Fibroblast of skin of abdomen (primary cell): ENCODE measurements around the gene ATP5F1E. TPM values are rescaled to one million over a fixed set of nuclear protein-coding genes. Genes with fewer than 3 reads are reported as not detected.

Experiments
- DNase-seq: peaks from one replicate; pipeline ENCODE4 v3.0.0-alpha.2; 2013
- polyA plus RNA-seq, 2 experiments: library from polyadenylated mRNA; unstranded; fragments of 120-200 nt; gene quantifications; one replicate each; pipeline ENCODE4 v1.2.1, GENCODE V29; 2013; ENCODE audit not compliant: insufficient read length in 2 of 2

Gene ATP5F1E
- 212 TPM for polyA plus RNA-seq (2013, experiment 1 of 2; ENCODE audit: insufficient read length)
- polyA plus RNA-seq (2013, experiment 2 of 2; ENCODE audit: insufficient read length) = 224 TPM

GRCh38 chr20:59032023-59032712 is at the start of gene ATP5F1E:
TSS of gene ATP5F1E (minus strand) at chr20:59032335. CDS start at chr20:59032251, 84 bp downstream.
- DNase-seq = peak; percentile 96

DNA sequence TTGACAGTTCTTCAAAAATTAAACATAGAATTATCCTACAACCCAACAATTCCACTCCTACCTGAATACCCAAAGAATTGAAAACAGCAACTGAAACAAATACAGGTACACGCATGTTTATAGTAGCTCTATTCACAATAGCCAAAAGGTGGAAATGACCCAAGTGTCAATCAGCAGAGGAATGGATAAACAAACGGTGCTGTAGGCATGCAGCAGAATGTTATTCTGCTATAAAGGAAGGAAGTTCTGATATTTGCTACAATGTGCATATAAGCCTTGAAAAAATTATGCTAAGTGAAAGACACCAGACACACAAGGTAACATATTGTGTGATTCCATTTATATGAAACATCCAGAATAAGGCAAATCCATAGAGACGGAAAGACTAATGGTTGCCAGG is 48.9 kb upstream of the ATP5F1E start:
- DNase-seq = no peak

DNA sequence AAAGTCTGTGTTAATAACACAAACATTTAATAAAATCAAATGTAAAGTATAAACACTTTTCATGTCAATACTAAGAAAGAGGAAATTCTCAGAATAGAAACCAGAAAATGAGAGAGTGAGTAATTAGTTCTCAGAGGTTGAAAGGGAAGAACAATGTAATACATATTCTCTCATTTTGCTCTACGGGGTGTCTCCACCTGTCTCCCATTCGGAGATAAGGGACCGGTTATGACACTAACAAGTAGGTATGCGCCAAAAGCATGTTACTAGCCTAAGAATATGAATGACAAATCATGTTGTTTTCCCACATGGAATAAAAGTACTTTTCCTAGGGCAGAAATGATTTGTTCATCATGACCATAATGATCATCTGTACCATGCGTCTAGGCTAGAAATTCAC is 46.1 kb upstream of the ATP5F1E start:
- DNase-seq = no peak

DNA sequence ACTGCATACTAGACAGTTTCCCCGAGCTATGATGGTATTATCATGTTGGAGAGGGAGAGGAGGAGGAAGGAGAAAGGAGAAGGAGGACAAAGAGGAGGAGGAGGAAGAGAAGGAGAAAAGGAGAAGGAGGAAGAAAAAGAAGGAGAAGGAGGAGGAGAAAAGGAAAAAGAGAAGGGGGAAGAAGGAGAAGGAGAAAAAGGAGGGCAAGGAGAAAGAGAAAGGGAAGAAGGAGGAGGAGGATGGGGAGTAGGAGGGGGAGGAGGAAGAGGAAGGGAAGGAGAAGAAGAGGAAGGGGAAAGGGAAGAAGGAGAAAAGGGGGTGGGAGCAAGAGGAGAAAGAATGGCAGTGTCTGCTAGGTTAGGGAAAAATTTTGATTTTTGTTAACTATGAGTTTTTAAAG is 45.6 kb upstream of the ATP5F1E start:
- DNase-seq = no peak

DNA sequence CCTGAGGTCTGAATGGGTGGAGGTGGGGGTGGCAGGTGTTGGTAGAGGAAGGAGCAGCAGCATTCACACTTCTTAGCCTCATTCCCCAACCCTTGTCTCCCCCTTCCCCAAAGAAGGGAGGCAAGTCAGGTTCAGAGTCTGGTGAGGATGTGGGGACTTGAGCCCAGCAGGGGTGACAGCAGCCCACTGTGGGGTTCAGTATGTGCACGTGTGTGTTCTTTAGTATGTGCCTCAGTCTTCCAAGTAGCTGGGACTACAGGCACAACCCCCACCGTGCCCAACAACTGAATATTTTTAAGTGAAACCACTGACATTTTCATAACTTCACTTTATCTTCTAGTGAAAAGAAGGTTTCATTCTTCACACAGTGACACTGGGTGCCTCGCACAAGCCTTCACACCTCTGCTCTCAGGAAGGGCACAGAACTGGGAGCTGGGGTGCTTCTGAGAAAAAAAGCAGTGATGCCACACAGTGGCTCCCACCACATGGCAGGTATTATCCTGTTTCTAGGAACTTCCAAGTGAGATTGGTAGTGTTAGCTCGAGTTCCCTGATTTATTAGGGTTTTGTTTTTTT is 43.9 kb upstream of the ATP5F1E start:
- no peak for DNase-seq

DNA sequence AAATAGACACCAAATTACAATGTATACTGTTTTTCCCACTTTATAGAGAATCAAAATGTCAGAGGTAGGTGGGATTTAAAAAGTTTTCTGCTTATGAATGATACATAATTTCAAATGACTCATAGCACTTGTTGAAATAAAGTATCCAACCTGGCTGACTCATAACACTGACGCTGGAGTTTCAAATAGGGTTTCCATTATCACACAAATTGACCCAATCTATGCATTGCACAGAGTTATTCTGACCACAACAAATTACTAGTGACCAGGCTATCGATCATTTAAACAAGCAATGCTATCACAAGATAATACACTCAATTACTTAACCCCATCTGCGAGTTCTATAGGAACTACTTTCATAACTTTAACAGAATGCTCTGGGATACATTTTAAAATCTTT is 42.3 kb upstream of the ATP5F1E start:
- DNase-seq = peak; percentile 45

- no peak for DNase-seq
Measured at GRCh38 chr20:59073582-59073981, 41.4 kb upstream of the ATP5F1E start.

GRCh38 chr20:59071216-59071615 is 39.1 kb upstream of the ATP5F1E start:
- DNase-seq = no peak

DNA sequence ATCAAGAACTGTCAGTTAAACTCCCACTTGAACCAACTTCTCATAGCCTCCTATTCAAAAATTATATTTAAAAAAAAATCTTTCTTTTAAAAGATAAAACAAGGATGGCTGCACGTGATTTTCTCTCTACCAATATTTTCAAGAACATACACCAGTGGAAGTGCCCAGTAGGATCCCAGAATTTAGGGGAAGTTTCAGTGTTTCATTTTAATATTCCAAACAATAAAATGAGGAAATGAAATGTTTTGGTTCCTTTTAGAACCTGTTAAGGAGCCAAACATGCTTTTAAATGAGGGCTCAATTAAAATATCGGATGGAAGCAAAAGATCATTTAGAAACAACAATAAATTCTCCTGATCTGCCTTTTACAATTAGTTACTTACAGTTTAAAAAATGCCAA is 36.9 kb upstream of the ATP5F1E start:
- DNase-seq = no peak

DNA sequence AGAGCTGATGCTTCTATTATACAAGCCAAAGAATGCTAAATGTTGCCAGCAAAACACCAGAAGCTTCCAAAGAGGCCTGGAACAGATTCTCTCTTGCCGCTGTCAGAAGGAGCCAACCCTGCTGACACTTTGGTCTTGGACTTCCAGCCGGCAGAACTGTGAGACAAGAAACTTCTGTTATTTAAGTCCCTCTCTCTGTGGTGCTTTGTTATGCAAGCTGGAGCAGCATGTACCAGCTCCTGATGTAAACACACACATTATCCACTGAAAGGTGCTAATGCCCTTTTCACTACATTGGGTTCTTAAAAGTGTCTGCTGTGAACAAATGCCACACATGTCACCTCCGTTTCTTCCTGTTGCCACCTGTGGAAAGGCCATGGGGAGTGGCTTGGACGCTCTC is 36.4 kb upstream of the ATP5F1E start:
- DNase-seq = no peak

- DNase-seq = no peak
Measured at GRCh38 chr20:59064214-59064722, 32.1 kb upstream of the ATP5F1E start.

DNA sequence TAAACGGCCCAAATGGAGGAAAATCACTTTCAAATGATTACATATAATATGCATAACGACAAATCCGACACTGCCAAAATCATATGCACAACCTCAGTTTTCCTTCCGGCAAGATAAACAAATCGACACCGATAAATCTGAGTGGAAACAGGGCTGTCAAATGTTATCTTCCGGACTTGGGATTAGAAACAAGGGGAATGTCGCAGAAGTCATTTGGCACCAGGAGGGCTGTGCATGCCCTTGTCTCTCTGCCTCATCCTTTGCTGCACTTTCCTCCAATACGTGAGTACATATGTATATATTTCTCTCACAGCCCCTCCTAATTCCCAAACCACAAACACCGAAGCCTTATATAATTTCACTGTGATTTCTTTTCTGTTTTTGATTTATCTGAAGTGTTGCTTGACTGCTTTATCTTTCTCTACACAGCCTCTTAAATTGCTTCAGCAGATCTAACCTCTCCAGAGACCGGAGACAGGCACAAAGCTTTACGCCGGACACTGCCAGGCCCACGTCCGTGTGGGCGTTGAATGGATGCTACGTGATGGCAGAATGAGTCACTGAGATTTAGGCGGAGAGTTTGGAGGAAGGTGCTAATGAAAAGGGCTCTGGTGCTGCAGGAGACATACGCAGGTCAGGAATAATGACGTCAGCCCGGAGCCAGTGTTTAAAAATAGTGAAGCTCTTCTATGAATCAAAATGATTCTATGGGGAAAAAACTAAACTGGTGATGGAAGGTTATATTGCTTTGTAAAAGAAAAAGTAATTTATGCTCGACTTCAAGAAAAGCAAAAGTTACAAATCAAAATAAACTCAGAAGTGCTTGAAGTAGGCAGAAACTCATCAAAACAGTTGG is 31.5 kb upstream of the ATP5F1E start:
- peak; percentile 64 for DNase-seq

DNA sequence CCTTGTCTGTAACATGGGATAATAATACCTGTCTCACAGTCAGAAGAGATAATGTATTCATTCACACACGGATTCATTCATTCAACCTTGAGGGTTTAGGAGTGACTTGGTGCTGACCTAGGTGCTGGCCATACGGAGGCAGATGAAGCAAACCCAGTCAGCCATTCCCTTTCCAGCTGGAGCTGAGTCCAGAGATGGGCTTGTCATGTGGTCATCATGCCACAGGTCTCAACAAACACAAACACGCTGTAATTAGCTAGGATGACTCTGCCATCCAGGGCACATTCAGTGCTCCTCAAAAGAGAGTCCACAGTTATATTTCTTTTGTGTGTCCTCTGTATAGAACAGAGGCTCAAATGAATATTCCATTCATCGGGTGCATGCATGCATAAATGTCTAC is 29.9 kb upstream of the ATP5F1E start:
- no peak for DNase-seq

DNA sequence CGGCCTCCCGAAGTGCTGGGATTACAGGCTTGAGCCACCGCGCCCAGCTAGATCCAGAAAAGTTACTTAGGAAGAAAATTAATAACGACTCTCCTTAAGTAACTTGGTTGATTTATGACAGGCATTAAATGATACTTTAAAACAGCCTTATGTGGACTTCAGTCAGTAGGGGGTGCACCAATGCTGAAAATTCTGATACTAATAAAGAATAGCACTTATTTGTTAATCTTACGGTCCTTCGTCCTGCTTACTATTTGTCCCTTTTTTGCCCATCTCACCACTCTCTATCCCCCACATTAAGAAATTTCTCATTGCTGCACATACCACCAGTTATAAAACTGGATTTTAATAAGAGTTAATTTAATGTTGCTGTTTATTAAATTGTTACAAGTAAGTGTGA is 23.2 kb upstream of the ATP5F1E start:
- no peak for DNase-seq

DNA sequence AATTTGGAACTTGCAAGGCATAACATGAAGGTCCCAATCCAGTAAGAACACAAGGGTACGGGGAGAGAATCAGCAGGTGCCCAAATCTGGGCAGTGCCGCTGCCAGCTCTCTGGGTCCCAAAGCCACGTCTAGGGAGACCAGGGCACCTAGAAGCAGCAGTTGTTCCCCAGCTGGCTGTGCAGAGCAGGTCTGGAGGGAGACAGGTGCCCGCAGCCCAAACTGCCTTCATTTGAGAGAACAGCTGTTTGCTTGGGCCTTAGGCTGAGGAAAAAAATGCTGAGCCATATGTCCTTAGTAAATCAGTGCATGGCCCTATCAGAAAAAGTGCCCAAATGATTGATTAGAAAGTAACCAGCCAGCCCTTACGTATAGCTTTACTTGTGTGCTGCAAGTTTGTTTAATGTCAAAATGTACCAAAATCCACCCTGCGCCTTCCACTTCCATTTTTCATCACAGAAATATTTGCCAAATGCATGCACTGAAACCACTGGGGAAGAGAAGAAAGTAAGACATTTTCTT is 19.6 kb upstream of the ATP5F1E start:
- DNase-seq = no peak

DNA sequence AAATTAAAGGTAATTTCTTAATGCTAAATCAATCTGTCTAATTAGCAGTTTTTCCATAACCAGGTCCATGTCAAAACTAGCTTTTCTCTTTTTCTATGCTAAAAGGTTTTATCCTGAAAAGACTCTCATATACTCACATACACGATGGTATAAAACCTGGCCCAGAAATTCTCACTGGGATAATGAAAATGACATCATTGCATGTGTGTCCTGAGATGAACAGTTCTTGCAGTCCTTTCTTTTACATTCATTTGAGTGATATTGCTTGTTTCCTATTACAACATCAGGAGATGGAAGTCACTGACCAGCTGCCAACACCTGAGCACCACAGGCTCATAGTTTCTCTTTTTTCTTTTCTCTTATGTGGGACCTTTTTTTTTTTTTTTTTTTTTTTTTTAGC is 18.3 kb upstream of the ATP5F1E start:
- no peak for DNase-seq

DNA sequence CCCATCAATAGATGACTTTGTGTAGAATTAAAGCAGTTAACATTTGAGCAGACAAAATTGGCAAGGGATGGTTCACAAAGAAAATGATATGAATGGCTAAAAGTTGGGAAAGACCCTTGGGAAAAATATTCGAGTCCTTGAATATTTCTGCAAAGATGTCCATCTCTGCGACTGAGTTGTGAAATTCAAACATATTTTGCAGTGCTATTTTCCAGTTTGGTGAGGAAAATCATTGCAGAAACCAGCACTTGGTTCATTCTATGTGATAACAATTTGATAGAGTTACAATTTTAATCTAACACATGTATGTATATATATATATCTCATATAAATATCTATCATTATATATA is 16.5 kb upstream of the ATP5F1E start:
- DNase-seq = no peak

GRCh38 chr20:59047938-59048680 is 16.0 kb upstream of the ATP5F1E start:
- peak; percentile 49 for DNase-seq

DNA sequence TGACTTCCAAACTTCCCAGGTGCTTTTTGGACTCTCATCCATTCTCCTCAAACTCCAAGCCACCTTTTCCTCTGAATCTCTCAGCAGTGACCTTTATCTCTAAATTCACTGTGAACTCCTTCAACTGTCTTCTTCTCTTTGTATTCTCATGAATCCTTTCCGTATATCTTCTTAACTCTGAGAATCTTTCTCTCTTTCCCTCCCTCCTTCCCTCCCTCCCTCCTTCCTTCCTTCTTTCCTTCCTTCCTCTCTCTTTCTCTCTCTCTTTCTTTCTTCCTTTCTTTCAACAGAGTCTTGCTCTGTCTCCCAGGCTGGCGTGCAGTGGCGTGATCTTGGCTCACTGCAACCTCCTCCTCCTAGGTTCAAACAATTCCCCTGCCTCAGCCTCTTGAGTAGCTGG is 14.7 kb upstream of the ATP5F1E start:
- DNase-seq = no peak

DNA sequence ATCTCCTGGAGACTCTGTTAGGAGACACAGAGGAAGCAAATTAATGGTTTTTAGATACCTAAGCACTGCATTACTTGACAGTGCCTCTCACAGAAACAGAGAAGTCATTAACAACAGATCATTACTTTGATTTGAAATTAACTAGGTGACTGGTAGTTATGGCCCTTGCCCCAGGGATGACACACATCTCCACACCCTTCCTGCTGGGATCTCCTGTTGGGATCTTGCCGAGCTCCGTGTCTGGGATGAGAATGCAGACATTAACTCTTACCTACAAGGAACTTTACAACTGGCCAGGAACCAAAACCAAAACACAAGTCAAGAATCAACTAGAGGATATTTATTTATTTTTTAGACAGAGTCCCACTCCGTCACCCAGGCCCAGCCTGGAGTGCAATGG is 12.7 kb upstream of the ATP5F1E start:
- no peak for DNase-seq

GRCh38 chr20:59044295-59044694 is 12.2 kb upstream of the ATP5F1E start:
- no peak for DNase-seq

- DNase-seq = no peak
Measured at GRCh38 chr20:59043698-59044097, 11.6 kb upstream of the ATP5F1E start.
